Colonic mucosa (tissue), 4 donors: ENCODE results near the gene MT3. TPM values are rescaled to one million over a fixed set of nuclear protein-coding genes. Genes with fewer than 3 reads are reported as not detected.
A peak's percentile ranks its signal among the peaks of the same experiment; 100 is the strongest.

Experiments used
- DNase-seq: peaks from one replicate; pipeline ENCODE4 v3.0.0-alpha.2; 2020
- H3K27ac ChIP-seq: fragments of 200-600 bp; one replicate; pipeline ENCODE4 v1.8.0; 2021
- H3K27me3 ChIP-seq: fragments of 200-600 bp; one replicate; pipeline ENCODE4 v1.8.0; 2021
- H3K36me3 ChIP-seq: fragments of 200-600 bp; one replicate; pipeline ENCODE4 v1.8.0; 2021
- H3K4me1 ChIP-seq: fragments of 200-600 bp; one replicate; pipeline ENCODE4 v1.8.0; 2021; ENCODE audit warnings: mild to moderate bottlenecking
- H3K4me3 ChIP-seq: fragments of 200-600 bp; one replicate; pipeline ENCODE4 v1.8.0; 2021
- H3K9ac ChIP-seq, 2 donors: one replicate each; pipeline ENCODE4 v1.7.0; 2013; ENCODE audit warnings: control low read depth in 2 of 2, low read depth in 2 of 2, low read length in 2 of 2
- H3K9me3 ChIP-seq: fragments of 200-600 bp; one replicate; pipeline ENCODE4 v1.8.0; 2021
- intact Hi-C: fragments of 100-400 bp; cut with DNase I; formaldehyde crosslinking; loops from one replicate; pipeline ENCODE4 v1.14.1; 2022
- total RNA-seq, 2 donors: library from RNA; stranded (reverse); fragmentation: NEBNext Ultra II Directional in 1 of 2; extraction: Animal tissue kit (Norgen Biotek cat#: 25700) in 1 of 2; gene quantifications; one replicate each; pipeline ENCODE4 v1.2.1, GENCODE V29; 2021
- TF ChIP-seq, protein P1 (sequence below): fragments of 200-600 bp; IDR thresholded peaks from one replicate; pipeline ENCODE4 v1.8.0; 2022; ENCODE audit warnings: antibody characterized with exemption, mild to moderate bottlenecking
- donor health status: healthy.
- donor health status: DM: no; HTN: no; CAD: no.
- donor health status: DM: no; HTN: no; CAD: no.

MT3 gene
- total RNA-seq, 2 donors from 2014 or later: 3.6 to 4.0 TPM

DNA sequence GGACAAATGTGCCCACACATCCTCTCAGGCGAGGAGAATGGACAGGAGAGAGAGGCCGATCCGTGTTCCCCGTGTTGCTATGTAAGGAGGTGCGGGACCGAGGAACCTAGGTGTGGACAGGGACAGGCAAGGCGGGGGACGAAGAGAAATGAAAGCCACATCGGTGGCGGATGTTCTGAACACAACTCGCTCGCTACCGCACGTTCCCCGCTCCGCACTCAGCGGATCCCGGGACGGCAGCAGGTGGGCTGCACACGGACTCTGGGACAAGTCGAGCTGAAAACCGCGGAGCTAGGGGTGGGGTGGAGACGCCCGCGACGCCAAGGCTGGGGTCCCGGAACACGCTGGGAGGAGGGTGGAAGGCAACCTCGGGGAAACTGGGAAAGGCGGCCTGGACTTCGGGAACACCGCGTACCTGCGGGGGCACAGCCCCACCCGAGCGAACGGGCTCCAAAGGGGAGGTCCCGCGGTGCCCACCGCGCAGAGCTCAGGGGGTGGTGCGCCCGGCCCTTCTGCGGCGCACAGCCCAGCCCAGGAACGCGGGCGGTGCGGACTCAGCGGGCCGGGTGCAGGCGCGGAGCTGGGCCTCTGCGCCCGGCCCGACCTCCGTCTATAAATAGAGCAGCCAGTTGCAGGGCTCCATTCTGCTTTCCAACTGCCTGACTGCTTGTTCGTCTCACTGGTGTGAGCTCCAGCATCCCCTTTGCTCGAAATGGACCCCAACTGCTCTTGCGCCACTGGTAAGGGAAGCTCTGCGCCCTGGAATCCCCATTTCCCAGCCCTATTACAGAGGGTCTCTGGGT is 36.0 kb downstream of the MT3 start, which contains the start of gene MT1E:
TSS of gene MT1E (plus strand) at position 642 of the 803 bp plus-strand sequence. CDS start at position 713, 71 bp downstream.
- peak; percentile 76 for DNase-seq
- intact Hi-C loops: no loop called here
- Histone ChIP-seq H3K27me3 (no peaks in the 10 kb centered on the region), H3K9me3 (no peaks in the 10 kb centered on the region), H3K9ac (peak within 1 kb of the TSS; percentile 89 to 100), H3K27ac (peak within 1 kb of the TSS; percentile 86), H3K36me3 (no peaks in the 10 kb centered on the region), H3K4me3 (peak within 1 kb of the TSS; percentile 79), H3K4me1 (peaks cover 3% of the 10 kb centered on the region)
- TF ChIP-seq, protein P1, sequence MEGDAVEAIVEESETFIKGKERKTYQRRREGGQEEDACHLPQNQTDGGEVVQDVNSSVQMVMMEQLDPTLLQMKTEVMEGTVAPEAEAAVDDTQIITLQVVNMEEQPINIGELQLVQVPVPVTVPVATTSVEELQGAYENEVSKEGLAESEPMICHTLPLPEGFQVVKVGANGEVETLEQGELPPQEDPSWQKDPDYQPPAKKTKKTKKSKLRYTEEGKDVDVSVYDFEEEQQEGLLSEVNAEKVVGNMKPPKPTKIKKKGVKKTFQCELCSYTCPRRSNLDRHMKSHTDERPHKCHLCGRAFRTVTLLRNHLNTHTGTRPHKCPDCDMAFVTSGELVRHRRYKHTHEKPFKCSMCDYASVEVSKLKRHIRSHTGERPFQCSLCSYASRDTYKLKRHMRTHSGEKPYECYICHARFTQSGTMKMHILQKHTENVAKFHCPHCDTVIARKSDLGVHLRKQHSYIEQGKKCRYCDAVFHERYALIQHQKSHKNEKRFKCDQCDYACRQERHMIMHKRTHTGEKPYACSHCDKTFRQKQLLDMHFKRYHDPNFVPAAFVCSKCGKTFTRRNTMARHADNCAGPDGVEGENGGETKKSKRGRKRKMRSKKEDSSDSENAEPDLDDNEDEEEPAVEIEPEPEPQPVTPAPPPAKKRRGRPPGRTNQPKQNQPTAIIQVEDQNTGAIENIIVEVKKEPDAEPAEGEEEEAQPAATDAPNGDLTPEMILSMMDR: no peak

DNA sequence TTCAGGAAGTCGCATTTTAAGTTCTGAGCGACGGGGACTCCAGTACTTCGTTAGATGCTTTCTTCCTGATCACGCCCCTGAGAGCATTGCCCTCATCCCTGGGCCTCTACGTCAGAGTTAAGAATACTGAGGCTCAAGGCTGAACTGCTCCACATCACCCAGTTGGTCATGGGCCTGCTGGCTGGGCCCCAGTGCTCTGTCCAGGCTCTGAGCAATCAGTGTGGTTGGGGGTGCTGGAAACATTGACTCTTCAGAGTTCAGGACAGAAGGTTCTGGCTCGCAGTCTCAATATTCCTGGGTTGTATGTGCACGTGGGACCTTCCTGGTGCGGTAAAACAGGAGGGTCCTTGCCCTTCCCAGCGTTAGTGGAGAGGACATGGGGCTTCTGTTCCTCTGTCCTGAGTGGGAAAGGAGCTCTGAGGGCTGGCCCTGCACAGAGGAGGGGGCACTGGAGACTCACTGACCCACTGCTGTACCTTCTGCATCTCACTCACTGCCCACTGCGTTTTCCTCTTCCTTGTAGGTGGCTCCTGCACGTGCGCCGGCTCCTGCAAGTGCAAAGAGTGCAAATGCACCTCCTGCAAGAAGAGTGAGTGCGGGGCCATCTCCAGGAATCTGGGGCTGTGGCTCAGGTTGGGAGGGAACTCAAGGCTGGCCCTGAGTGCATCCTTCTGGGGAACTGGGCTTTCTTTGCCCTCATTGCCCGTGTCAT is 36.8 kb downstream of the MT3 start:
- peak overlapping the region; percentile 89 to 100 for H3K9ac ChIP-seq
- H3K9me3 ChIP-seq: no peaks in the 10 kb centered on the region
- intact Hi-C loops: no loop called here
- no peaks in the 10 kb centered on the region for H3K36me3 ChIP-seq
- TF ChIP-seq, protein P1: no peak
- DNase-seq: peak; percentile 66
- peak overlapping the region; percentile 79 for H3K4me3 ChIP-seq
- H3K27me3 ChIP-seq: no peaks in the 10 kb centered on the region
- peaks cover 3% of the 10 kb centered on the region for H3K4me1 ChIP-seq
- peak overlapping the region; percentile 86 for H3K27ac ChIP-seq

- peaks cover 3% of the 10 kb centered on the region for H3K4me1 ChIP-seq
- no peaks in the 10 kb centered on the region for H3K27me3 ChIP-seq
- DNase-seq: no peak
- no peaks in the 10 kb centered on the region for H3K36me3 ChIP-seq
- H3K9ac ChIP-seq: peak overlapping the region in 1 of 2 donors; percentile 100
- TF ChIP-seq, protein P1: no peak
- H3K4me3 ChIP-seq: peak overlapping the region; percentile 79
- H3K27ac ChIP-seq: peak overlapping the region; percentile 86
- intact Hi-C loops: no loop called here
- H3K9me3 ChIP-seq: no peaks in the 10 kb centered on the region
These were observed 37.4 kb downstream of the MT3 start for GRCh38 chr16:56626685-56627084.

GRCh38 chr16:56628486-56629350 is 39.4 kb downstream of the MT3 start:
- no peaks in the 10 kb centered on the region for H3K36me3 ChIP-seq
- no peaks in the 10 kb centered on the region for H3K9me3 ChIP-seq
- H3K9ac ChIP-seq: no peak overlapping the region
- no peak overlapping the region for H3K4me3 ChIP-seq
- TF ChIP-seq, protein P1: no peak
- H3K4me1 ChIP-seq: peaks cover 3% of the 10 kb centered on the region
- intact Hi-C loops: no loop called here
- H3K27ac ChIP-seq: no peak overlapping the region
- DNase-seq: no peak
- no peaks in the 10 kb centered on the region for H3K27me3 ChIP-seq

- Histone ChIP-seq H3K4me1 (peaks cover 3% of the 10 kb centered on the region), H3K27ac (no peak overlapping the region), H3K9ac (no peak overlapping the region), H3K4me3 (no peak overlapping the region), H3K9me3 (no peaks in the 10 kb centered on the region), H3K27me3 (peaks cover under 1% of the 10 kb centered on the region), H3K36me3 (no peaks in the 10 kb centered on the region)
- TF ChIP-seq, protein P1: no peak
- intact Hi-C loops: no loop called here
- DNase-seq: no peak
These were observed 40.2 kb downstream of the MT3 start for GRCh38 chr16:56629531-56629930.
